GM19035 (cell line): ENCODE results near the gene FBXO8.

Experiments used
- ATAC-seq: cut with Tn5 transposase; IDR thresholded peaks from one replicate; pipeline ENCODE4 v1.9.1; 2021; ENCODE audit not compliant: unreplicated experiment

The FBXO8 gene

DNA sequence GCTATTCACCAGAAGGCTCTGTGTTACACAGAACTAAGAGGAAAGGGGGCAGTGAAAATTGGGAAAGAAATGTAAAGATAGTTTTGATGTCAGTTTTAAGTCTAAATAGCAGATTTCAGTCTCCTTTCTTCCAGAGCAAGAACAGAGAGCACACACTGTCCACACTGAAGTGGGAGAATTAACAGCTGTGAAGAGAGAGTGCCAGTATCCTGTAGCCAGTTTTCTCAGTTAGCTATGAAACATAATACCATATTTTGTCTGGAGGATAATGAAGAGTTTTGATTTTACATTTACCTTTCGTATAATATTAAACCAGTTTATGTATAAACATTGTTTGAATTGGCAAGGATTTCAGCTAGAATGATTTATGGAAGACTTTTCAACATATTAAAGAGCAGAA, 35.1 kb downstream of the FBXO8 start:
- no peak for ATAC-seq

DNA sequence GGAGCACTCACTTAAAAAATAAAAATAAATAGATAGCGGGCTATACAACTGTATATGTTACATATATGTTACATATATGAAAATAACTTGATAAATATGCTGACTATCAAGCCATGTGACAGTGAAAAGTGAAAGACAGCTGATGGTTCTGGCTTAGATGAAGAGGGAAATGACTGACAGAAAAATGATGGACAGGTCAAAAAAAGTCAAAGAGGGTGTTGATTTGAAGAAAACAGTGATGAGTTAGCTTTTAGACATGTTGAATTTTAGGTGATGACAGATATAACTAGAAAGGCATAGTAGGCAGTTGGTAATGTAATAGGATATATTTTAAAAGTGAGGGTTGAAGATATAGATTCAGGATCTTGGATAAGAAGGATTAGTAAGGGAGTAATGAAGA, 37.8 kb downstream of the FBXO8 start:
- ATAC-seq, result no peak

DNA sequence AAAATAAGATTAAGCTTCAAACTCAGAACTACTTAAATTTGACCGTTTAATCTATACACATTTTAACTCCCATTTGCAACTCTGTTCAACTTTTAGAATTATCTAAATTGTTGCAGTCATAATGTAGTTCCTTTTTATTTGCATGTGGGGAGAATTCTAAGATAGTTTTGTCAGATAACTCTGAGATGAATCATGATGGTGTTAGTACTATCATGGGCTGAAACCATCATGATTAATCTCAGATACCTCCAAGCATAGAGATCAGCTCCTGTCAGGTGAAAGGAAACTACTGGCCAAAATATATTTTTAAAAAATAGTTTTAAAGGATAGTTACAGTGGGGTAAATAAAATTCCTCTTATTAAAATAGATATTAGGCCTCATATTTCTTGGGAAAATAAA, 39.0 kb downstream of the FBXO8 start:
- no peak for ATAC-seq

DNA sequence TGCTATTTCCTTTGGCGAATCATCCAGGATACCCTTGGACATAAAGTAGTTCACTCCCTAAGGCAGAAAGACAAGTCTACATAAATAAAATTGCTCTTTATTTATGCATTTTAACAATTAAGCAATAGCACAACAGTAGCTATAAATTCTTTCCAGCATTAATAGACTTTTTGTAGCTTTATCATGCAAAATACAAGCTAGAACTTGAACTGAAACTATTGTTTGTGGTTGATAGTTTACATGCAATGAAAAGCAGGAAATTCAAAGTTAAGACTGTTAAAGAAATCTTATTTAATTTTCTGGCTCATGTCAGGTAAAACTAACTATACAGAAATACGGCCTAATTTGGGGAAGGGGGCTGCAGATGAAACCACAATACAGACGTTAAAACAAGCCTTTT, 42.3 kb downstream of the FBXO8 start:
- ATAC-seq, result no peak

DNA sequence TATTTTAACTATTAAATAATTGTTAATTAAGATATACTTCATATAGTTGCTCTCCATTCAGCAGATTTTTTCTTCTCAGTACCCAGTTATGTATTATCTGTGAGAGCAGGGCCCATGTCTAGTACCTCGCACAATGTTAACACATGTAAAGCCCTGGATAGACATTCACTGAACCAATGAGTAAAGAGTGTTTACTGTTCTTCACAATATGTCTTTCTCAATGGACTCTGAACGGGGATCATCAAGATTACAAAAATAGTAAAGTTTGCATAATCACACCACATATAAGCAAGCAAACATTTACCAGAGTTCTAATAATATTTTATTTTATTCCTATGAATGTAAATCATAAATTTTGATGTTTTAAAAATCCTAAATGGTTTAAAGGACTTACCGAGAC, 47.1 kb downstream of the FBXO8 start:
- ATAC-seq, result no peak

- ATAC-seq, result no peak
Observed at GRCh38 chr4:174230680-174231079, 52.8 kb downstream of the FBXO8 start.

- ATAC-seq, result no peak
Observed at GRCh38 chr4:174230148-174230547, 53.3 kb downstream of the FBXO8 start.

- ATAC-seq, result no peak
Observed at GRCh38 chr4:174228988-174229387, 54.5 kb downstream of the FBXO8 start.

GRCh38 chr4:174225349-174226049, 58.0 kb downstream of the FBXO8 start:
- ATAC-seq, result no peak

- no peak for ATAC-seq
Observed at GRCh38 chr4:174224550-174224949, 58.9 kb downstream of the FBXO8 start.

DNA sequence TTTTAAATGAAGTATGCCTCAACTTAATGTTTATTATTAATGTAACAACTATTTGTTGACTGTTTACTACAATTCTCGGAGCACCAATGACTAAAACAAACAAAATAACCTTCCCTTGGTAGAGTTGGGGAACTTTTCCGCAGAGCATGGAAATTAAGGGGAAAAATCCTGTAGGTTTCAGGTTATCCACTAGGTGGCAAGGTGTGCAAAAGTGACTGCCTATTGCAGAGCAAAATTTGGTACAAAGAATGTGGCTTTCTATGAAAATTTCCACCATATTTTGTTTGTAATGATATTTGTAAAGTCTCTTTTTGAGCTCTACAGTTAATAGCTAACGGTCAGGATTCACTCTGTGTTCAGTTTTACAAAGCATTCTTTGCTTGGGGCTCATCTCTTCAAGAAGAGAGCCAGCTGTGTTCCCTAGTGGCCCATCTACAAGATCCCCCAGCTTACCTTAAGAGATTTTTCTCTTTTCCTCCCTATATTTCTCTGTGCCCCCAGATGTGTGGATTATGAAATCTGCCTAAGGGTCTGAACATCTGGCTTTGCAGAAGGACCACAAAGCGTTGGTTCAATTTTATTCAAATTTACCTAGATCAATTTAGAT, 61.1 kb downstream of the FBXO8 start:
- no peak for ATAC-seq

DNA sequence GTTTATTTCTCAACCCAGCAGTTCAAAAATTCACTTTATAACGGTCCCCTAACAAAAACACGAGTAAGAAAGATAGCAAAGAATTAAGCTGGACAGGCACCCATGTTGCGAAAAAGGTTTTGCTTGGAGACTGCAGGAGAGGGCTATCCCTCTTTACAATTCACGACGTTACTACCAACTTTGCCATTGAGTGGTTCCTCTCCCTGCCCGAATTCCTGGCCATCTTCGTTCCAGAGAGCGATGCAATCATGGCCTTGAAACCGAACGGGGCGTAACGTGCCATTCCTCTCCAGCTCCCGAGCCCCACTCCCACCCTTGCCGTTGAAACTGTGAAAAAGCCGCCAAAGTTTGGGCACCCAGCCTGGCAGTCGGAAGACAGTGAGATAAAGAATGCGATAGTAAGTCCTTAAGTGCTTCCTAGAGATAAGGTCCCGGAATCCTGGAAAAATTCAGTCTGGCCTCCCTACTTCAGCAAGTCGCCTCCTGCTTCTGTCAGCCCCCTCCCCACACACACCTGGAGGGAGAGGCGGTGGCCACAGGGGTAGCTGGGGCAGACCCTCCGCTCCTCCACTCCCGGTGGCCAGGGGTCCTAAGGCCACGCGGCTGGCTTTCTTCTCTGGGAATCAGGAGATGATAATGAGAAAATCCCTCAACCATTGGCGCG, 65.2 kb downstream of the FBXO8 start:
- ATAC-seq, result no peak

GRCh38 chr4:174217273-174218126, 66.0 kb downstream of the FBXO8 start:
- no peak for ATAC-seq

- no peak for ATAC-seq
Observed at GRCh38 chr4:174216799-174217272, 66.6 kb downstream of the FBXO8 start.

DNA sequence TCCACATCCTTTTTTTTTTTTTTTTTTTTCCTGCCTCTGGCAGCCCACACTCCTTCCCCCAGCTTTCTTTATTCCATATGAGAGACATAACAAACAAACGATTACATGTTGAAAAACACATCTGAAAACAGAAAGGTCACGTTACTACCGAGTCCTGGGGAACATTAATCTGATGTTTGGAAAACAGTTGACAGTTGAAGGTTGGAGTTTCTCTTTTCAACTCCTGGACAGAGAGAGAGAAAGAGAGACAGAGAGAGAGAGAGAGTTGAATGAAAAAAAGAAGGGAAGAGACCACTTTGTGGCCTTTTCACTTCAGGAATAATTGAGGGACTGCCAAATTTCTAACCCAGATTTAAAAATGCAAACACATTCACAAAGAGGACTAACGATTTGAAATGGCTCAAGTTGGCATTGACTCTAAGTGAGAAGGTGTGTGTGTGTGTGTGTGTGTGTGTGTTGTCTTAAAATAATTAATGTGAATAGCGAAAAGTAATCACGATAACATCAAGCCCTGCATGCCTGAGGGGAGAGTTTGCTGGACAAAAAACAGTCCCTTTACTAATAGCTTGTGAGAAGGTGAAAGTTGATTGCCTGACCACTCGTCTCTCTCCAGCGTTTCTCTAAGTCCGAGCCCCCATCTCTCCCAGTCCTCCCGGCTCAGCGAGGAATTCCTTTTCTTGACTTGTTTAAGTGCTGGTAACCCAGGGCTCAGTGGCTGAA, 67.3 kb downstream of the FBXO8 start:
- ATAC-seq, result no peak

DNA sequence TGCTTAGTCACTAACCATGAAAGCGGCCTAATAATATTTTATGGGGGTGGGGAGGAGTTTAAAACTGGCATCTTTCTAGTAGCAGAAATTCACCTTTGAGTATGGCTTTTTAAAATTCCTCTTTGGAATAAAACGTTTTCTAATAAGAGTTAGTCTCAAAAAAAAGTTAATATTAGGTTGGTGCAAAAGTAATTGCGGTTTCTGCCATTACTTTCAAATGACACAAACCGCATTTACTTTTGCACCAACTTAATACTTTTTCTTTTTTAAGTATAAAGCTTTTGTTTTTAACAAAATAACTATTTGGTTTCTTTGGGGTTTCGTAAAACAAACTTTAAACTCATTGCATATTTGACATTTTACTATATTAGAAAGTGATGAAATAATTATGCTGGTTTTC, 68.4 kb downstream of the FBXO8 start:
- no peak for ATAC-seq

DNA sequence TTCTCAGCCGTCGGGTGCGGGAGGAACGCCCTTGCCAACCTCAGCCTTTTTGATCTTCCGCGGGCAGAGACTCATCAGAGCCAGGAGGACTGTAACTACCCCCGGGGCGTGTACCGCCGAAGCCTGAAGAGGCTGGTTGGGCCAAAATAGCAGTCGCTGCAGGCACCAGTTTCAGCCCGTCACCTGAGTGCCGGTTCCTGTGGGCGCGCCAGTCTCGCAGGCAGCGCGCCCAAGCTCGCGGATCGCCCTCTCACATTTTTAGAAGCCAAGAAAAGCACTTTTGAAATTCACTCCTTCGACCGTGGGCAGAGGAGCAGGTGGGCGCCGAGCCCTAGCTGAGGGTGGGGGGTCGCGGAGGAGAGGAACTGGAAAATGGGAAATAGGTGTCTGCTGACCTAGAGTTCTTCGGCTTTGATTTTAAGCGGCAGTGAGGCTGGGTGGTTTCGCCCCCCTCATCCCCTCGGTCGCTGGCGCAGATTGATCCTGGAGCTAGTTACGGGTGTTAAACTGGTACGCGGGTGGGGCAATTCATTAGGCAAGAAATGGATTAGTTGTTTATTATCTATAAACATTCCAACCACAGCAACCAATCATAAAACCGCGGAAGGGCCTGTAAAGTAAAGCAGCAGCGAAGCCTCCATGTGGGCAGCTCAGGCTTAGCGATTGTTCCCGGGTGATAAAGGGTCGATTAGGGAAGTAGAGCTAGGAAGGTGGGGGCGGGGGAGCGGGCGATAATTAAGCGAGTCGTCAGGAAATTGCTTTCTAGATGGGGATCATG, 69.2 kb downstream of the FBXO8 start:
- peak; percentile 62 for ATAC-seq

GRCh38 chr4:174213731-174214100, 69.8 kb downstream of the FBXO8 start:
- no peak for ATAC-seq

DNA sequence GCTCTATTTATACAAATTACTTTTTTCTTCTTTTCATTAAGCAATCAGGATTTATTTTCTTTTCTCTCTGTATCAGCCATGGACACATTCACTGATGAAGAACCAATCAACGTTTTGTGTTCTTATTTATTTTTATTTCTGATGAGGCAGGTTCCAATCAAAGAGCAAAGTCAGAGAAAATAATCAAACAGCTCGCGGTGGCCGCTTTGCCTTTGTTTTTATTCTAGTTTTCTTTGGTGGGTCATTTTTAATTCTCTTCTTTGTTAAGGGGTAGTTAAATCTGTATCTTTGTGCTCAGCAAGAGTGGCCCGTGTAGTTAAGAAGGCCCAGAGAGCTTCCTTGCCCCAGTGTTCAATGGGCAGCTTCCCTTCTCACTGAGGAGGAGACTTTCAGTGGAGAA, 71.4 kb downstream of the FBXO8 start:
- no peak for ATAC-seq

- ATAC-seq, result no peak
Observed at GRCh38 chr4:174211622-174212044, 71.8 kb downstream of the FBXO8 start.
